NCI-H526 (cell line): ENCODE results near the gene PHF21B.
"Not testable (repeated sequence)": the region's sequence is repeated elsewhere in the genome, so short reads cannot be mapped to it uniquely, and the experiment has no call there.

Experiments used
- DNase-seq, 2 experiments: peaks; one replicate each; lab custom pipeline; 2025; lab: John Stamatoyannopoulos, UW

PHF21B gene

GRCh38 chr22:44933666-44934453 is 75.9 kb downstream of the PHF21B start:
- no peak for DNase-seq

GRCh38 chr22:44932493-44932892 is 77.3 kb downstream of the PHF21B start:
- DNase-seq: no peak

- DNase-seq: no peak
These were observed 78.0 kb downstream of the PHF21B start for GRCh38 chr22:44931766-44932165.

- no peak for DNase-seq
These were observed 78.7 kb downstream of the PHF21B start for GRCh38 chr22:44931077-44931540.

- DNase-seq: no peak
These were observed 79.1 kb downstream of the PHF21B start for GRCh38 chr22:44930711-44931035.

GRCh38 chr22:44930016-44930710 is 79.6 kb downstream of the PHF21B start:
- peak; percentile 85 to 90 for DNase-seq

- peak in 1 of 2 experiments; percentile 5 for DNase-seq
These were observed 80.3 kb downstream of the PHF21B start for GRCh38 chr22:44929359-44930015.

- DNase-seq: peak in 1 of 2 experiments; percentile 15
These were observed 81.0 kb downstream of the PHF21B start for GRCh38 chr22:44928711-44929358.

GRCh38 chr22:44928136-44928463 is 81.7 kb downstream of the PHF21B start:
- DNase-seq: no peak

GRCh38 chr22:44927463-44928135 is 82.2 kb downstream of the PHF21B start:
- no peak for DNase-seq

- no peak for DNase-seq
These were observed 83.1 kb downstream of the PHF21B start for GRCh38 chr22:44926491-44927415.

- no peak for DNase-seq
These were observed 83.7 kb downstream of the PHF21B start for GRCh38 chr22:44926124-44926475.

- no peak for DNase-seq
These were observed 84.2 kb downstream of the PHF21B start for GRCh38 chr22:44925465-44926123.

- DNase-seq: no peak
These were observed 85.1 kb downstream of the PHF21B start for GRCh38 chr22:44924710-44925109.

- DNase-seq: no peak
These were observed 85.7 kb downstream of the PHF21B start for GRCh38 chr22:44924098-44924497.

GRCh38 chr22:44921766-44922165 is 88.0 kb downstream of the PHF21B start:
- not testable (repeated sequence) for DNase-seq

- DNase-seq: no peak
These were observed 89.6 kb downstream of the PHF21B start for GRCh38 chr22:44920183-44920582.

- no peak for DNase-seq
These were observed 90.1 kb downstream of the PHF21B start for GRCh38 chr22:44919691-44920090.

- no peak for DNase-seq
These were observed 90.8 kb downstream of the PHF21B start for GRCh38 chr22:44918925-44919392.
